GM12865 (cell line): ENCODE measurements around the gene CRB2.

Experiments used
- DNase-seq: peaks from one replicate; pipeline ENCODE4 v3.0.0; 2010; ENCODE audit warnings: low read depth
- H3K4me3 ChIP-seq: 2 replicates; pipeline ENCODE4 v1.5.1; 2011; ENCODE audit warnings: mild to moderate bottlenecking, low read depth, low read length, control low read depth
- TF ChIP-seq, protein P1 (sequence below): IDR thresholded peaks from 2 replicates; pipeline ENCODE4 v1.5.1; 2011; ENCODE audit warnings: low read length, control low read depth, low read depth, inconsistent platforms; ENCODE audit not compliant: insufficient read depth; ENCODE audit errors: missing control alignments

CRB2 gene

DNA sequence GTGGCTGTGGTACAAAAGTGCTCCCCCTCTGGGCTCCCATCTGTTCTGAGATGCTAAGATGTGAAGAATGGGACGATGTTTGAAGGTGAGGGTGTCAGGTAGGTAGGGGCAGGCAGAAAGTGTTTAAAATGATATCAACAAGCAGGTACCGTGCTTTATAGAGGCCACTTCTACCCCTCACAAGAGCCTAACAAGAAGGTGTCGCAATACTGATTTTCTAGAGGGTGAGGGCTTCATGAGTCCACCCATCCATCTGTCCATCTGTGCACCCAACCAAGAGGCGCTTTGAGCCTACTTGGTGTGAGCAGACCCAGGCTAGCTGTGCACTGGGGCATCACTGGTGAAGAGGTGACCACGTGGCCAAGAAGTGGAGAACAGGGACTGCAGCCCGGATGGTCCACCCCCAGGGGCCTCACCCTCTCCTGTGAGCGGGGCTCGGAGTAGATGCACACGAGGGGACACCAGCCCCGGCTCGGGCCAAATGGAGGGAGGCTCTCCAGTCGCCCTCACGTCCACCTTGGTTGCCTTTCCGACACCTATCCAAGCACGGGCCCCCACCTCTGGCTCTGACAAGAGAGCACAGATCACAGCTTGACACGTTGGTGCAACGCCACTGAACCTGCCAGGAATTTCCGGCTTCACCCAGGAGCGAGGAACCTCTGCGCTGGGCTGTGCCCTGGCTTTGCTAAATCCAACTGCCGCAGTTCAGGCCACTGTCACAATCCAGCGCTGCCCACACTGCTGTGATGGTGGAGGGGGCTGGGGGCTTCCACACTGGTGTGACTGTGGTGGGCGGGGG lies 34.5 kb downstream of the CRB2 start:
- H3K4me3 ChIP-seq: no peak overlapping the region
- no peak for DNase-seq
- TF ChIP-seq, protein P1, sequence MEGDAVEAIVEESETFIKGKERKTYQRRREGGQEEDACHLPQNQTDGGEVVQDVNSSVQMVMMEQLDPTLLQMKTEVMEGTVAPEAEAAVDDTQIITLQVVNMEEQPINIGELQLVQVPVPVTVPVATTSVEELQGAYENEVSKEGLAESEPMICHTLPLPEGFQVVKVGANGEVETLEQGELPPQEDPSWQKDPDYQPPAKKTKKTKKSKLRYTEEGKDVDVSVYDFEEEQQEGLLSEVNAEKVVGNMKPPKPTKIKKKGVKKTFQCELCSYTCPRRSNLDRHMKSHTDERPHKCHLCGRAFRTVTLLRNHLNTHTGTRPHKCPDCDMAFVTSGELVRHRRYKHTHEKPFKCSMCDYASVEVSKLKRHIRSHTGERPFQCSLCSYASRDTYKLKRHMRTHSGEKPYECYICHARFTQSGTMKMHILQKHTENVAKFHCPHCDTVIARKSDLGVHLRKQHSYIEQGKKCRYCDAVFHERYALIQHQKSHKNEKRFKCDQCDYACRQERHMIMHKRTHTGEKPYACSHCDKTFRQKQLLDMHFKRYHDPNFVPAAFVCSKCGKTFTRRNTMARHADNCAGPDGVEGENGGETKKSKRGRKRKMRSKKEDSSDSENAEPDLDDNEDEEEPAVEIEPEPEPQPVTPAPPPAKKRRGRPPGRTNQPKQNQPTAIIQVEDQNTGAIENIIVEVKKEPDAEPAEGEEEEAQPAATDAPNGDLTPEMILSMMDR: no peak

DNA sequence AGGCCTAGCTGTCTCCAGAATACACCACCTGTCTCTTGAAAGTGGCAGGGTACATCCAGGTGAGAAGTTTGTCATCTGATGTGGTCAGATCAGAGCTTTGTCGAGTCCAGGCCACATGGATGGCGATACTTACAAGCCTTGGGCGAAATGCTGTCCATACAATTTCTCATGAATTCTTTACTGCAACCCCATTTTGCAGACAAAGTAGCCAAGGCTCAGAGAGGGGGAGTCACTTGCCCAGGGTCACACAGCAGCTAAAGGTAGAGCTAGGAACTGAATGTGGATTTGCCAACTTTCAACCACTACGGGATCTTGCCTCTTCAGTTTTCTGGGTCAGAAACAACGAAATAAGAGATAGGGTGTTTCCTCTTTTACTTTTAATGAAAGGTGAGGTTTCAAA lies 35.2 kb downstream of the CRB2 start:
- DNase-seq: no peak
- TF ChIP-seq, protein P1: no peak
- no peak overlapping the region for H3K4me3 ChIP-seq

GRCh38 chr9:123391946-123392345 lies 35.9 kb downstream of the CRB2 start:
- no peak overlapping the region for H3K4me3 ChIP-seq
- TF ChIP-seq, protein P1: no peak
- no peak for DNase-seq

GRCh38 chr9:123392802-123393201 lies 36.8 kb downstream of the CRB2 start:
- TF ChIP-seq, protein P1: no peak
- DNase-seq: no peak
- H3K4me3 ChIP-seq: no peak overlapping the region

DNA sequence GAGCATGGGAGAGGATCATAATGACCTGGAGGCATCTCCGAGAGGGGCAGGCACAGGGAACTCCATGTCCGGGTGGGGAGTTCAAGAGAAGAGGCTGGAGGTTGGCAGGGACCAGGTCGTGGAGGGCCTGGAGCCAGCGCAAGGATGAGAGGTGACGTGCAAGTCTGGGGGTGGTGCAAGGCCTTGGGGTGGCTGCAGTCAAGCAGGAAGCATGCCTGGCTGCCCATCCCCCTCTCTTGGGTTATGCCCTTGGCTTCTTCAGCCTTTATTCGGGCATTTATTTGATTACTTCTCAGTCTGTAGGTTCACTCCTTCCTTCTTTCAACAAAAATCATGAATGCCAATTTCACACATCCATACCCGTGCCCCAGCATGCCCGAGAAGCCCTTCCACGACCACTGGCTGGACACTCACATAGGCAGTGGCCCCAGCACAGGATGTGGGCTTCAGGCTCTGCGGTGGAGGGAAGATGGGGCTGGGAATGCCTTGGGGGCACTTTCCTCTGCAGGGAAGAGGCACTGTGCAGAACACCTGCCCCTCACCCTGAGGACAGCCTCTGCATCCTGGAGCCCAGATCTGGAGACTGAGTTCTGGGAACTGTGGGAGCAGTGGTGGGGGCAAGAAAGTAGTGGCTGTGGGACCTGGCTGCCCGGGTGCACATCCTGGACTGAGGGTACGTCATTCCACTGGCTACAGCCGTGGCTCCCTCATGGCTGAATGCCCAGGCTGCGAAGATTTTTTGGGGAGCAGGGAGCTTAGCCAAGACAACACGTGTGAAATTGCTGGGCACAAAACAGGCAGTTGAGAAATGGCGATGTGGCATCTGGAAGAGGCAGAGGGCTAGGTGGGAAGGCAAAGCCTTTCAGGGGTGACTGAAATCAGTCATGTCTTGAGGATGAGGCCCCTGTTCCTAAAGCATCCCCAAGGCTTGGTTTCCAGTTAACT lies 38.6 kb downstream of the CRB2 start:
- no peak for DNase-seq
- TF ChIP-seq, protein P1: no peak
- no peak overlapping the region for H3K4me3 ChIP-seq

- DNase-seq: no peak
- H3K4me3 ChIP-seq: no peak overlapping the region
- TF ChIP-seq, protein P1: no peak
Observed at GRCh38 chr9:123395276-123395688, 39.3 kb downstream of the CRB2 start.
